ENCODE results near the gene FAM107A. TPM values are rescaled to one million over a fixed set of nuclear protein-coding genes. Genes with fewer than 3 reads are reported as not detected.
"Not testable (repeated sequence)": the region's sequence is repeated elsewhere in the genome, so short reads cannot be mapped to it uniquely, and the experiment has no call there.

Gene FAM107A
- total and polyA plus RNA-seq, 4 donors: 15.2 to 55.5 (median 31.4) TPM

- peak in 3 of 6 donors; percentile 47 to 87 (median 83) for DNase-seq (ENCODE audit: low read depth in 4 of 6, low spot score in 6 of 6)
- H3K36me3 ChIP-seq (ENCODE audit: control insufficient read depth, insufficient read depth, low read length): peaks cover 13% of the 10 kb centered on the region
- no peaks in the 10 kb centered on the region for H3K9me3 ChIP-seq (ENCODE audit: control insufficient read depth, insufficient read depth, low read length)
- 25% methylated on average over 9 of the region's 11 CpGs for WGBS (ENCODE audit: insufficient coverage)
- H3K4me3 ChIP-seq (ENCODE audit: low read depth, low read length): no peak overlapping the region
- peaks cover 30% of the 10 kb centered on the region for H3K4me1 ChIP-seq (ENCODE audit: control insufficient read depth, insufficient read depth, low read length)
- no peak overlapping the region for H3K27ac ChIP-seq (ENCODE audit: low read depth, low read length)
- no peaks in the 10 kb centered on the region for H3K27me3 ChIP-seq (ENCODE audit: control insufficient read depth, insufficient read depth, low read length)
These were observed 44.4 kb downstream of the FAM107A start for GRCh38 chr3:58532794-58533220.

GRCh38 chr3:58531956-58532355 is 45.2 kb downstream of the FAM107A start:
- peaks cover 13% of the 10 kb centered on the region for H3K36me3 ChIP-seq (ENCODE audit: control insufficient read depth, insufficient read depth, low read length)
- no CpG with 5 or more reads among the region's 2 CpGs for WGBS (ENCODE audit: insufficient coverage)

GRCh38 chr3:58531555-58531954 is 45.6 kb downstream of the FAM107A start:
- H3K4me1 ChIP-seq (ENCODE audit: control insufficient read depth, insufficient read depth, low read length): peaks cover 22% of the 10 kb centered on the region
- 95% methylated on average over 4 of the region's 7 CpGs for WGBS (ENCODE audit: insufficient coverage)
- H3K27me3 ChIP-seq (ENCODE audit: control insufficient read depth, insufficient read depth, low read length): no peaks in the 10 kb centered on the region
- peaks cover 13% of the 10 kb centered on the region for H3K36me3 ChIP-seq (ENCODE audit: control insufficient read depth, insufficient read depth, low read length)
- DNase-seq (ENCODE audit: low read depth in 4 of 6, low spot score in 6 of 6): no peak
- H3K4me3 ChIP-seq (ENCODE audit: low read depth, low read length): no peak overlapping the region
- no peak overlapping the region for H3K27ac ChIP-seq (ENCODE audit: low read depth, low read length)
- H3K9me3 ChIP-seq (ENCODE audit: control insufficient read depth, insufficient read depth, low read length): no peaks in the 10 kb centered on the region

More at GRCh38 chr3:58531956-58532355, 45.2 kb downstream of the FAM107A start:
- Histone ChIP-seq H3K4me1 (ENCODE audit: control insufficient read depth, insufficient read depth, low read length) (peaks cover 26% of the 10 kb centered on the region), H3K9me3 (ENCODE audit: control insufficient read depth, insufficient read depth, low read length) (no peaks in the 10 kb centered on the region), H3K27ac (ENCODE audit: low read depth, low read length) (no peak overlapping the region), H3K27me3 (ENCODE audit: control insufficient read depth, insufficient read depth, low read length) (no peaks in the 10 kb centered on the region), H3K4me3 (ENCODE audit: low read depth, low read length) (no peak overlapping the region)
- DNase-seq (ENCODE audit: low read depth in 4 of 6, low spot score in 6 of 6): no peak

GRCh38 chr3:58530354-58530865 is 46.8 kb downstream of the FAM107A start:
- H3K4me3 ChIP-seq (ENCODE audit: low read depth, low read length): no peak overlapping the region
- no peak for DNase-seq (ENCODE audit: low read depth in 4 of 6, low spot score in 6 of 6)
- no peak overlapping the region for H3K27ac ChIP-seq (ENCODE audit: low read depth, low read length)
- WGBS (ENCODE audit: insufficient coverage): 91% methylated on average over 18 of the region's 18 CpGs
- H3K4me1 ChIP-seq (ENCODE audit: control insufficient read depth, insufficient read depth, low read length): peaks cover 16% of the 10 kb centered on the region
- H3K36me3 ChIP-seq (ENCODE audit: control insufficient read depth, insufficient read depth, low read length): peaks cover 13% of the 10 kb centered on the region
- no peaks in the 10 kb centered on the region for H3K27me3 ChIP-seq (ENCODE audit: control insufficient read depth, insufficient read depth, low read length)
- no peaks in the 10 kb centered on the region for H3K9me3 ChIP-seq (ENCODE audit: control insufficient read depth, insufficient read depth, low read length)

GRCh38 chr3:58529516-58530353 is 47.5 kb downstream of the FAM107A start:
- Histone ChIP-seq H3K27ac (ENCODE audit: low read depth, low read length) (no peak overlapping the region), H3K4me3 (ENCODE audit: low read depth, low read length) (no peak overlapping the region), H3K36me3 (ENCODE audit: control insufficient read depth, insufficient read depth, low read length) (peaks cover 13% of the 10 kb centered on the region), H3K4me1 (ENCODE audit: control insufficient read depth, insufficient read depth, low read length) (peaks cover 16% of the 10 kb centered on the region), H3K9me3 (ENCODE audit: control insufficient read depth, insufficient read depth, low read length) (no peaks in the 10 kb centered on the region), H3K27me3 (ENCODE audit: control insufficient read depth, insufficient read depth, low read length) (no peaks in the 10 kb centered on the region)
- DNase-seq (ENCODE audit: low read depth in 4 of 6, low spot score in 6 of 6): peak in 1 of 6 donors; percentile 59
- WGBS (ENCODE audit: insufficient coverage): 77% methylated on average over 13 of the region's 15 CpGs

- Histone ChIP-seq H3K27ac (ENCODE audit: low read depth, low read length) (no peak overlapping the region), H3K9me3 (ENCODE audit: control insufficient read depth, insufficient read depth, low read length) (no peaks in the 10 kb centered on the region), H3K27me3 (ENCODE audit: control insufficient read depth, insufficient read depth, low read length) (no peaks in the 10 kb centered on the region), H3K4me1 (ENCODE audit: control insufficient read depth, insufficient read depth, low read length) (peaks cover 16% of the 10 kb centered on the region), H3K36me3 (ENCODE audit: control insufficient read depth, insufficient read depth, low read length) (peaks cover 13% of the 10 kb centered on the region), H3K4me3 (ENCODE audit: low read depth, low read length) (no peak overlapping the region)
- WGBS (ENCODE audit: insufficient coverage): 30% methylated on average over 5 of the region's 6 CpGs
- DNase-seq (ENCODE audit: low read depth in 4 of 6, low spot score in 6 of 6): peak in 2 of 6 donors; percentile 71 to 79
These were observed 48.6 kb downstream of the FAM107A start for GRCh38 chr3:58528629-58529028.

GRCh38 chr3:58527440-58527839 is 49.8 kb downstream of the FAM107A start:
- 92% methylated on average over 2 of the region's 3 CpGs for WGBS (ENCODE audit: insufficient coverage)

GRCh38 chr3:58526515-58526957 is 50.7 kb downstream of the FAM107A start:
- no peak overlapping the region for H3K27ac ChIP-seq (ENCODE audit: low read depth, low read length)
- H3K9me3 ChIP-seq (ENCODE audit: control insufficient read depth, insufficient read depth, low read length): no peaks in the 10 kb centered on the region
- no peaks in the 10 kb centered on the region for H3K27me3 ChIP-seq (ENCODE audit: control insufficient read depth, insufficient read depth, low read length)
- H3K36me3 ChIP-seq (ENCODE audit: control insufficient read depth, insufficient read depth, low read length): peaks cover 10% of the 10 kb centered on the region
- DNase-seq (ENCODE audit: low read depth in 4 of 6, low spot score in 6 of 6): no peak
- 79% methylated on average over 6 of the region's 7 CpGs for WGBS (ENCODE audit: insufficient coverage)
- peaks cover 24% of the 10 kb centered on the region for H3K4me1 ChIP-seq (ENCODE audit: control insufficient read depth, insufficient read depth, low read length)
- H3K4me3 ChIP-seq (ENCODE audit: low read depth, low read length): no peak overlapping the region

More at GRCh38 chr3:58527440-58527839, 49.8 kb downstream of the FAM107A start:
- not testable (repeated sequence) for H3K4me3 ChIP-seq (ENCODE audit: low read depth, low read length); DNase-seq (ENCODE audit: low read depth in 4 of 6, low spot score in 6 of 6); H3K9me3 ChIP-seq (ENCODE audit: control insufficient read depth, insufficient read depth, low read length); H3K27me3 ChIP-seq (ENCODE audit: control insufficient read depth, insufficient read depth, low read length); H3K27ac ChIP-seq (ENCODE audit: low read depth, low read length)
- peaks cover 13% of the 10 kb centered on the region for H3K36me3 ChIP-seq (ENCODE audit: control insufficient read depth, insufficient read depth, low read length)
- peaks cover 17% of the 10 kb centered on the region for H3K4me1 ChIP-seq (ENCODE audit: control insufficient read depth, insufficient read depth, low read length)

GRCh38 chr3:58524326-58524888 is 52.8 kb downstream of the FAM107A start:
- WGBS (ENCODE audit: insufficient coverage): 93% methylated on average over 10 of the region's 11 CpGs
- H3K4me3 ChIP-seq (ENCODE audit: low read depth, low read length): no peak overlapping the region
- H3K9me3 ChIP-seq (ENCODE audit: control insufficient read depth, insufficient read depth, low read length): no peaks in the 10 kb centered on the region
- peaks cover 3% of the 10 kb centered on the region for H3K36me3 ChIP-seq (ENCODE audit: control insufficient read depth, insufficient read depth, low read length)
- no peak for DNase-seq (ENCODE audit: low read depth in 4 of 6, low spot score in 6 of 6)
- no peaks in the 10 kb centered on the region for H3K27me3 ChIP-seq (ENCODE audit: control insufficient read depth, insufficient read depth, low read length)
- peaks cover 28% of the 10 kb centered on the region for H3K4me1 ChIP-seq (ENCODE audit: control insufficient read depth, insufficient read depth, low read length)
- H3K27ac ChIP-seq (ENCODE audit: low read depth, low read length): no peak overlapping the region
